ENCODE data around the gene SP110.
A peak's percentile ranks its signal among the peaks of the same experiment; 100 is the strongest.
"Not testable (repeated sequence)": the region's sequence is repeated elsewhere in the genome, so short reads cannot be mapped to it uniquely, and the experiment has no call there.

Gene SP110

DNA sequence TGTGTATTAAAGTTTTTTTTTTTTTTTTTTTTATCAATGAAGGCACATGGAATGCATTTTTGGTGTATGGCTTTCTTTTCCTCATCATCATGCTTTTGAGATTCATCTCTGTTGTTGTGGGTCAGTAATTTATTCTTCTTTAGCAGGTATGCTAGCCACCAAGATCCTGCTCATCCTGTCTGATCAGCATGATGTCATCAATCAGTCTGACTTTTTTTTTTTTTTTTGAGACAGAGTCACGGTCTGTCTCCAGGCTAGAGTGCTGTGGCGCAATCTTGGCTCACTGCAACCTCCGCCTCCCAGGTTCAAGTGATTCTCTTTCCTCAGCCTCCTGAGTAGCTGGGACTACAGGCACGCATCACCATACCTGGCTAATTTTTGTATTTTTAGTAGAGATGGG lies 3.0 kb upstream of the SP110 start:
- not testable (repeated sequence) for H3K9me3 ChIP-seq (ENCODE audit: control insufficient read depth in 1 of 2, low read length in 2 of 2); H3K27ac ChIP-seq (ENCODE audit: low read length); H3K4me1 ChIP-seq (ENCODE audit: control insufficient read depth in 1 of 2, insufficient read depth in 2 of 2, low read length in 2 of 2); H3K36me3 ChIP-seq (ENCODE audit: control insufficient read depth in 1 of 2, insufficient read depth in 2 of 2, low read length in 2 of 2); H3K4me3 ChIP-seq (ENCODE audit: low read depth in 1 of 2, low read length in 2 of 2); H3K27me3 ChIP-seq (ENCODE audit: low read depth, low read length)

DNA sequence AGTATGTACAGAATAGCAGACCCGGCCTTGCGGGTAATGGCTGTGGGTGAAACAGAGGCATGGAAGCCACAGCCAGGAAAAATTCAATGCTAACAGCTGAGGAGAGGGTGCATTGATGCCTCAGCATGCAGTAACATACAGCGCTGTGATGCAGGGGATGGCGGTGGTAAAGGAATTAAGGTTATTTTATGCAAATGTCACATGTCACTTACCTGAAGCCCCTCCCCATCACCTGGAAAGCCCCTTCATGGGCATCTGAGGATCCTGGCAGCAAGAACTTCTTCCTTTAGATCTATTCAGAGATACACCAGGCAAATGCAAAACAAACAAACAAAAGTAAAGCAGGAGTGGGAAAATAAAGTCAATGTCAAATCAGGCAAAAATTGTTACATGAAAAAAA lies 1.7 kb upstream of the SP110 start:
- no peaks in the 10 kb centered on the region for H3K9me3 ChIP-seq (ENCODE audit: control insufficient read depth in 1 of 2, low read length in 2 of 2)
- no peak overlapping the region for H3K4me3 ChIP-seq (ENCODE audit: low read depth in 1 of 2, low read length in 2 of 2)
- no peaks in the 10 kb centered on the region for H3K27me3 ChIP-seq (ENCODE audit: low read depth, low read length)
- no peak overlapping the region for H3K27ac ChIP-seq (ENCODE audit: low read length)
- peaks cover 0 to under 1% of the 10 kb centered on the region in 2 donors for H3K36me3 ChIP-seq (ENCODE audit: control insufficient read depth in 1 of 2, insufficient read depth in 2 of 2, low read length in 2 of 2)
- no peaks in the 10 kb centered on the region for H3K4me1 ChIP-seq (ENCODE audit: control insufficient read depth in 1 of 2, insufficient read depth in 2 of 2, low read length in 2 of 2)

DNA sequence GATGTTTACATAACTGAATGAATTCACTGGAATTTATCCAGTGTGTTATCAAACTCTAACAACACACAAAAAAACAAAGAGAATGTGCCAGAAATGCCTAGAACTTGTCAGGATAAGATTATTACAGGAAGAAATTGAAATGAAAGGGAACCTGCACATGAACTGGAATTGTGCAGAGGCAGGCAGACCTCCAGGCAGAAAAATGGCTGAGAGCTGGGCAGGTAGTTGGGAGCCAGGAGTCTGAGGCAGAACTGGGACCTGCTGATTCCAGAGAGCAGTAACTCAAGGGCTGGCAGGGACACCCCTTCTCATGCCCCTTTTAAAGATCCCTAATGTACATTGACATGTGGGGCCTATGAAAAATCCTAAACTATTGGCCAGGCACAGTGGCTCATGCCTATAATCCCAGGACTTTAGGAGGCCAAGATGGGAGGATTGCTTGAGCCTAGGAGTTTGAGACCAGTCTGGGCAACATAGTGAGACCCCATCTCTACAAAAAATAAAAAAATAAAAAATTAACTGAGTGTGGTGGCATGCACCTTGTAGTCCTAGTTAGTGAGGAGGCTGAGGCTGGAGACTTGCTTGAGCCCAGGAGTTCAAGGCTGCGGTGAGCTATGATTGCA lies 674 bp upstream of the SP110 start:
- no peaks in the 10 kb centered on the region for H3K27me3 ChIP-seq (ENCODE audit: low read depth, low read length)
- no peaks in the 10 kb centered on the region for H3K9me3 ChIP-seq (ENCODE audit: control insufficient read depth in 1 of 2, low read length in 2 of 2)
- no peaks in the 10 kb centered on the region for H3K4me1 ChIP-seq (ENCODE audit: control insufficient read depth in 1 of 2, insufficient read depth in 2 of 2, low read length in 2 of 2)
- H3K36me3 ChIP-seq (ENCODE audit: control insufficient read depth in 1 of 2, insufficient read depth in 2 of 2, low read length in 2 of 2) = peaks cover 0 to 11% of the 10 kb centered on the region in 2 donors
- H3K27ac ChIP-seq (ENCODE audit: low read length) = peak overlapping the region; percentile 73
- peak overlapping the region; percentile 97 to 98 for H3K4me3 ChIP-seq (ENCODE audit: low read depth in 1 of 2, low read length in 2 of 2)

DNA sequence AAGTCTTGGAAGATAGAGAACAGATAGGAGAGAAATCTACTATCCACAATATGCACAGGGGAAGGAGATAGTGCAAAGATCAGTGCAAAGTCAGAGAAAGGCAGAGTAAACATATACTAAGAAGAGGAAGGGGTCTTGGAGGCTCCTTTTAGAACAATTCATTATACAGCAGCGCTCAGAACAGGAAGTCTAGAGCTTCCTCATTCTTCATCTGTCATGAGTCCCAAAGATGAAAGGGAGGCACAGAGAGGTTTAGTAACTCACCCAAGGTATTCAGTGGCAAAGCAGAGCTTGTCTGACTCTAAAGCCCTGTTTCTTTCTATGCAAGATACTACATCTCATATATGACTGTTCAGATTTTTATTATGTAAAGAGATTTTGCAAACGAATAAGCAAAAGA lies 1.4 kb downstream of the SP110 start:
- Histone ChIP-seq H3K9me3 (ENCODE audit: control insufficient read depth in 1 of 2, low read length in 2 of 2) (no peaks in the 10 kb centered on the region), H3K4me3 (ENCODE audit: low read depth in 1 of 2, low read length in 2 of 2) (peak overlapping the region; percentile 5 to 97), H3K4me1 (ENCODE audit: control insufficient read depth in 1 of 2, insufficient read depth in 2 of 2, low read length in 2 of 2) (no peaks in the 10 kb centered on the region), H3K27ac (ENCODE audit: low read length) (no peak overlapping the region), H3K27me3 (ENCODE audit: low read depth, low read length) (no peaks in the 10 kb centered on the region), H3K36me3 (ENCODE audit: control insufficient read depth in 1 of 2, insufficient read depth in 2 of 2, low read length in 2 of 2) (peaks cover 8 to 31% of the 10 kb centered on the region in 2 donors)

DNA sequence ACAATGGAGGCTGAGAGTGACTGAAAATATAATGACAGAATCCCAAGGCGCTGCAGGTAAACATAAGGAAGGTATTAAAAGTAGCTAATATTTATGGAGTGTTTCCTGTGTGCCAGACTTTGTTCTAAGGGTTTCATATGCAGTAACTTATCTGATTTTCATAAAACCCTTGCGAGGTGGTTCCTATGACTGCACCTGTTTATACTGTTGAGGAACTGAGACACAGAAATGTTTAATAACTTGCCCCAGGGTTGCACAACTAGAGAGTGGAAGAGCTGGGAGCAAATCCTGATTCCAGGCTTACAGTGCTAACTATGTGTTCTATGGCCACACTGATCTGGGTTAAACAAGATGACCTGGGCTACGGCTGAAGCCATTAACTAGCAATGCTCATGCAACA lies 2.4 kb downstream of the SP110 start:
- Histone ChIP-seq H3K4me1 (ENCODE audit: control insufficient read depth in 1 of 2, insufficient read depth in 2 of 2, low read length in 2 of 2) (no peaks in the 10 kb centered on the region), H3K36me3 (ENCODE audit: control insufficient read depth in 1 of 2, insufficient read depth in 2 of 2, low read length in 2 of 2) (peaks cover 15 to 41% of the 10 kb centered on the region in 2 donors), H3K9me3 (ENCODE audit: control insufficient read depth in 1 of 2, low read length in 2 of 2) (no peaks in the 10 kb centered on the region), H3K27me3 (ENCODE audit: low read depth, low read length) (no peaks in the 10 kb centered on the region), H3K4me3 (ENCODE audit: low read depth in 1 of 2, low read length in 2 of 2) (no peak overlapping the region), H3K27ac (ENCODE audit: low read length) (no peak overlapping the region)

DNA sequence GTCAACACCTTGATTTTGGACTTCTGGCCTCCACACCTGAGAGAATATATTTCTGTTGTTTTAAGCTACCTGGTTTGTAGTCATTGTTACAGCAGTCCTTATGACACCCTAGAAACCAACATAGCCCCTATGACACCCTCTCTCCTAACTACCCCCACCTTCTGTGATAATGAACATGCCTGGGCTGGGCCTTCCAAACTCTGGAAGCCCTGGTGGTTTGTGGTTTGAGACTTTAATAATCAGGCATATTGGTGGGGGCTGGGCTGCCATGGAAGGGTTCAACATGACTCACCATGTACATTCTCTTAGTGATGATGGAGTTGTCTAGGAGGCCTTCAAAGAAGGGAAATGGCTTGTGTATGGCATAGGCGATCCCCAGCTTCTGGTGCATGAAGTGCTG lies 3.3 kb downstream of the SP110 start:
- no peak overlapping the region for H3K27ac ChIP-seq (ENCODE audit: low read length)
- peaks cover 24 to 50% of the 10 kb centered on the region in 2 donors for H3K36me3 ChIP-seq (ENCODE audit: control insufficient read depth in 1 of 2, insufficient read depth in 2 of 2, low read length in 2 of 2)
- H3K27me3 ChIP-seq (ENCODE audit: low read depth, low read length) = no peaks in the 10 kb centered on the region
- no peaks in the 10 kb centered on the region for H3K9me3 ChIP-seq (ENCODE audit: control insufficient read depth in 1 of 2, low read length in 2 of 2)
- no peaks in the 10 kb centered on the region for H3K4me1 ChIP-seq (ENCODE audit: control insufficient read depth in 1 of 2, insufficient read depth in 2 of 2, low read length in 2 of 2)
- no peak overlapping the region for H3K4me3 ChIP-seq (ENCODE audit: low read depth in 1 of 2, low read length in 2 of 2)

DNA sequence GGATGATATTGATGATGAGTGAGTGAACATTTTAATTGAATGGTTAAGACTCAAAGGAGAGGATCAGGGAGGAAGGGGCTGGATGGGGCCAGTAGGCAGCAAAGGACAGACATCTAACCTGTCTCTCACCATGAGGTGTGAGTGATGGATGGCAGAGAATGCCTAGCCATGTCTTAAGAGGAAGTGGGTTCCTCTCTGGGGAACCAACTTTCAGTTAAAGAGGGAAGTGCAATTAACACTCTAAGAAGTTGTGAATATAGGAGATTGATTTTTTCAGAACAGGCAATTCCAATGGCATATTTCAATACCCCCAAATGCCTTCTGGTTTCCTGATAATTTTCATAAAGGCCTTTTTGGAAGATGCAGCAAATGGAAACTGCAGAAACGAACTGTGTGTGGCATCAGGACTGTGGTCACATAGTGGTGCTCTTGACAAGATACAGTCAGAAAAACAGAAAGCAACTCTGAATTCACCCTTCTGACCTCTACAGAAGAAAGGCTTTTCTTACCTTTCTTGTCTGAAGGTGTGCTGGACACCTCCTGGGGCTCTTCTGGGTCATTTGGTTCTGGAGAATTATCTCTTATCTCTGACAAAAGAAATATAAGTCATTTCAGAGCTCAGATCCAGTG lies 10.2 kb downstream of the SP110 start:
- no peaks in the 10 kb centered on the region for H3K9me3 ChIP-seq (ENCODE audit: control insufficient read depth in 1 of 2, low read length in 2 of 2)
- H3K4me1 ChIP-seq (ENCODE audit: control insufficient read depth in 1 of 2, insufficient read depth in 2 of 2, low read length in 2 of 2) = no peaks in the 10 kb centered on the region
- H3K36me3 ChIP-seq (ENCODE audit: control insufficient read depth in 1 of 2, insufficient read depth in 2 of 2, low read length in 2 of 2) = peaks cover 77 to 95% of the 10 kb centered on the region in 2 donors
- no peak overlapping the region for H3K4me3 ChIP-seq (ENCODE audit: low read depth in 1 of 2, low read length in 2 of 2)
- H3K27ac ChIP-seq (ENCODE audit: low read length) = no peak overlapping the region
- H3K27me3 ChIP-seq (ENCODE audit: low read depth, low read length) = no peaks in the 10 kb centered on the region

DNA sequence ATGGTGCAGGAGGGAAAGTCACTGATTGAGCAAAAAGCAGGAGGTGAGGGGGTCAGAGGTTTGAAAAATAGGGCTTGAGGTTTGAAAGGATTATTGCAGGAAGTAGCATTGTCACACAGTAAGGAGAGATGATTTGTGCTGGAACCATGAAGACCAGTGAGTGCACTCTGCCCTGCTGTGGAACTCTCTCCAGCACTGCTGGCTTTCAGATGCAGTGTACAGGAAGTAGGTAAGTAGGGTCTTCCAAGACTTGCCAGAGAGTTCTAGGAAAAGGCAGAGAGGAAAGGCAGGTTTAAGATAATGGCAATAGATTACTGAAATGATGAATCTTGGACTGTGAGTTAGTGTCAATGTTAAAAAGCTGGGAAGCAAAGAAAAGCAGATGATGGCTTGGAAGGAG lies 11.2 kb downstream of the SP110 start:
- Histone ChIP-seq H3K27ac (ENCODE audit: low read length) (no peak overlapping the region), H3K9me3 (ENCODE audit: control insufficient read depth in 1 of 2, low read length in 2 of 2) (no peaks in the 10 kb centered on the region), H3K4me3 (ENCODE audit: low read depth in 1 of 2, low read length in 2 of 2) (no peak overlapping the region), H3K4me1 (ENCODE audit: control insufficient read depth in 1 of 2, insufficient read depth in 2 of 2, low read length in 2 of 2) (no peaks in the 10 kb centered on the region), H3K36me3 (ENCODE audit: control insufficient read depth in 1 of 2, insufficient read depth in 2 of 2, low read length in 2 of 2) (peaks cover 78 to 90% of the 10 kb centered on the region in 2 donors), H3K27me3 (ENCODE audit: low read depth, low read length) (no peaks in the 10 kb centered on the region)

DNA sequence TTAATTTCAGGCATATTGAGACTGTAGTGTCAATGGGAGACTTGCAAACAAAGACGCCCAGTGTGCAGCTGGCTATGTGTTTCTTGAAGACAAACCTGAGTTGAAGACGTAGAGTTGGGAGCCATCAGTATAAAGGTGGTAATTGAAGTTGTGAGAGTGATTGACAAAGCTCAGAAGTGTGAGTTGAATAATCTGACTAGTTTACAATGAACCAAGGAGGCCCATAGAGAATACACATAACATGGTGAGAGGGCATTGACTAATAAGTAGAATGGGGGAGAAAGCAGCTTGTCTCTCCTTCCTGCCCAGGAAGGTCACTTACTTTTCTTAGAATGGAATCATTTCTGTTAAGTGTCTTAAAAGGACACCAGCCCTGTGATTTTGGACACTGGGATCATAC lies 14.1 kb downstream of the SP110 start:
- Histone ChIP-seq H3K36me3 (ENCODE audit: control insufficient read depth in 1 of 2, insufficient read depth in 2 of 2, low read length in 2 of 2) (peaks cover 69 to 86% of the 10 kb centered on the region in 2 donors), H3K27ac (ENCODE audit: low read length) (no peak overlapping the region), H3K27me3 (ENCODE audit: low read depth, low read length) (no peaks in the 10 kb centered on the region), H3K4me1 (ENCODE audit: control insufficient read depth in 1 of 2, insufficient read depth in 2 of 2, low read length in 2 of 2) (no peaks in the 10 kb centered on the region), H3K9me3 (ENCODE audit: control insufficient read depth in 1 of 2, low read length in 2 of 2) (no peaks in the 10 kb centered on the region), H3K4me3 (ENCODE audit: low read depth in 1 of 2, low read length in 2 of 2) (no peak overlapping the region)

DNA sequence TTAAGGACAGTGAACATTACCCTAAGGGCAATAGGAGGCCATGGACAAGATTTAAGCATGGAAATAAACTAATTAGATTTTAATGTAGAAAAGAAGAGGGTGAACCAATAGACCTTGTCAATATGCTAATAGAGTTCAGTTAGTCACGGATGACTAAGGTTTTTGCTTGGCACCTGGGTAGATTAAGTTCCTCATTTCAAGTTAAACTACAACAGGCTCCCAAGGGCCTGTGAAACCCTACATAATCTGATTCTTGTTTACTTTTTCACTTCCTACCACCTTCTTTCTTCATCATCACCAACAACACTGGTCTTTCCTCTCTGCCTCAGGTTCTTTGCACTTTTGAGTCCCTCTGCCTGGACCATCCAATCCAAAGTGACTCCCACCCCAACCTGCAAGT lies 14.8 kb downstream of the SP110 start:
- Histone ChIP-seq H3K27ac (ENCODE audit: low read length) (no peak overlapping the region), H3K9me3 (ENCODE audit: control insufficient read depth in 1 of 2, low read length in 2 of 2) (no peaks in the 10 kb centered on the region), H3K4me1 (ENCODE audit: control insufficient read depth in 1 of 2, insufficient read depth in 2 of 2, low read length in 2 of 2) (no peaks in the 10 kb centered on the region), H3K36me3 (ENCODE audit: control insufficient read depth in 1 of 2, insufficient read depth in 2 of 2, low read length in 2 of 2) (peaks cover 69 to 85% of the 10 kb centered on the region in 2 donors), H3K4me3 (ENCODE audit: low read depth in 1 of 2, low read length in 2 of 2) (no peak overlapping the region), H3K27me3 (ENCODE audit: low read depth, low read length) (no peaks in the 10 kb centered on the region)

DNA sequence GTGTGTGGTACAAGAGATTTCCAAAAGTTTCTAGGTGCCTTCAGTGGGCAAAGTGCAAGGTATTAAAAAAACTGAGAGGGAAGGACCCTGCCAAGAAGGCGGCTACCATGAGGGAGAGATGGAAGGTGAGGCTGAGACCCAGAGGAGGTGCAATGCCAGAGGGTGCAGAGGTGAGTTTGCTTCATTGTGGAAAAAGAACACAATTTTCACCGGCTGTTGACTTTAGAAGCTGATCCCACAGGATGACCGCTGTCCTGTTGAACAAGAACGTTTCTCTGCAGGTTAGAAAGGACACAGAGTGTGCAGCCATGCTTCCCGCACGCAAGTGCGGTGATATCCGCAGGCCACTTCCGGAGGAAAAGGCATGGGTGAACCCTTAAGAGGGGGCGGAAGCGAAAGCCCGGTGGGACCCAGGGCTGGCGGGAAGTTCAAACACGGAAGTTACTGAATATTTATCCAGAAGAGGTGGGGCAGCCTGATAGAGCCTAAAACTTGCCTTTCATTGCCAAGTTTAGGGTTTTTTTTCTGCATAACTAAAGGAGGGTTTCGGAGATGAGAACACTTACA lies 16.6 kb downstream of the SP110 start:
- no peaks in the 10 kb centered on the region for H3K9me3 ChIP-seq (ENCODE audit: control insufficient read depth in 1 of 2, low read length in 2 of 2)
- H3K27ac ChIP-seq (ENCODE audit: low read length) = no peak overlapping the region
- H3K27me3 ChIP-seq (ENCODE audit: low read depth, low read length) = no peaks in the 10 kb centered on the region
- H3K36me3 ChIP-seq (ENCODE audit: control insufficient read depth in 1 of 2, insufficient read depth in 2 of 2, low read length in 2 of 2) = peaks cover 60 to 80% of the 10 kb centered on the region in 2 donors
- no peak overlapping the region for H3K4me3 ChIP-seq (ENCODE audit: low read depth in 1 of 2, low read length in 2 of 2)
- no peaks in the 10 kb centered on the region for H3K4me1 ChIP-seq (ENCODE audit: control insufficient read depth in 1 of 2, insufficient read depth in 2 of 2, low read length in 2 of 2)
